ENCODE results near the gene C16orf87. TPM values are rescaled to one million over a fixed set of nuclear protein-coding genes. Genes with fewer than 3 reads are reported as not detected.

Gene C16orf87
- total RNA-seq, 3 donors from 2014 or later, result 19.5 to 24.8 (median 22.4) TPM

DNA sequence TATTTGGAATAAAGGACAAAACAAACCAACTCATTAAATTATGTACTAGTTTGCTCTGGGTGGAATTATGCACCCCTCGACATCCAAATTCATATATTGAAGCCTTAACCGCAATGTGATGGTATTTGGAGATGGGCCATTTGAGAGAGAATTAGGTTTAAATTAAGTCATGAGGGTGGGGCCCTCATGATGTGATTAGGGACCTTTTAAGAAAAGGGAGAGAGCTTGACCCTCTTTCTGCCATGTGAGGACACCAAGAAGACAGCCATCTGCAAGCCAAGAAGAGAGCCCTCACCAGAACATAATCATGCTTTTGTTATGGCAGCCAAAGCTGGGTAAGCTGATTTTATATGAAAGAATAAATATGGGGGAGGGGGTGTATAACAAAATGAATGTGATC, 2.0 kb downstream of the C16orf87 start:
- Mint-ChIP-seq H3K4me3 (peak overlapping the region; percentile 99), H3K27me3 (ENCODE audit: low read depth) (no peaks in the 10 kb centered on the region), H3K36me3 (ENCODE audit: insufficient read depth) (peaks cover 7% of the 10 kb centered on the region), H3K9me3 (peaks cover 3% of the 10 kb centered on the region), H3K4me1 (ENCODE audit: low read depth) (peaks cover 39% of the 10 kb centered on the region)
- no peak for ATAC-seq
- DNase-seq, result no peak

DNA sequence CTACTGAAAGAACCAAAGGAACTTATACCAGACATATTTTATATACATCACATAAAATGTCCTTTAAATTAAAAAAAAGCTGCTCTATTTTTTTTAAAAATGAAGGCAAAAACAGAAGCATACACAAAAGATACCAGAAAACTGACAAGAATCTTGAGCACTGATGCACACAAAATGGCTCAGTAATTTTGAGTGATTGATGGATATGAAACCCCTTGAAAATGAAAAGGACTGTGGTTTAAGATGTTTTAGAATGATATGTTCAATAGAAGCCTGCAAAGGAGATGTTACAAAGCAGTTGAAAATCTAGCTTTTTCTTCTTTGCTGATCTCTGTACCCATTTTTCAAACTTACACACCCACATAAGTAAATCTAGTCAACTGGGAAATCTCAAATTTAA, 2.7 kb downstream of the C16orf87 start:
- Mint-ChIP-seq H3K4me3 (peak overlapping the region; percentile 50), H3K4me1 (ENCODE audit: low read depth) (peaks cover 42% of the 10 kb centered on the region), H3K9me3 (peaks cover 3% of the 10 kb centered on the region), H3K36me3 (ENCODE audit: insufficient read depth) (peaks cover 10% of the 10 kb centered on the region), H3K27me3 (ENCODE audit: low read depth) (no peaks in the 10 kb centered on the region)
- ATAC-seq (no peak), DNase-seq (no peak)

DNA sequence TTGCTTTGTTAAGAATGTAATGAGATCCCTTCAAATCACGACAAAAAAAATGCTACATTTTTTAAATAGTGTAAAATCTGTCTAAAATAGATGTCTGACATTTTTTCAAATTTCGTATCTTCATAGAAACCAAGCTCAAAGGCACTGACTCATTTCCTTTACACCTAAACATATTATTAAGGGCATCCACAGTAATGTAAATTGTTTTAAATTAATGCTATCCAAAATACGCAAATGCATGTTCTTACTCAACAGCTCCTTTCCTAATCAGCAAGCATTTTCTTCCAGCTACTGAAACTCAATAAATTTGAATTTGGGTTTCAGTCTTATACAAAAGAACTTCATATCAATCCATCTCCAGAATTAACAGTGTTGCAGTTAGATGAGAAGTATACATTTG, 4.3 kb downstream of the C16orf87 start:
- peak overlapping the region; percentile 42 for H3K4me3 Mint-ChIP-seq
- H3K27me3 Mint-ChIP-seq (ENCODE audit: low read depth), result no peaks in the 10 kb centered on the region
- peaks cover 42% of the 10 kb centered on the region for H3K4me1 Mint-ChIP-seq (ENCODE audit: low read depth)
- DNase-seq, result no peak
- no peak for ATAC-seq
- peaks cover 10% of the 10 kb centered on the region for H3K36me3 Mint-ChIP-seq (ENCODE audit: insufficient read depth)
- peaks cover 3% of the 10 kb centered on the region for H3K9me3 Mint-ChIP-seq

DNA sequence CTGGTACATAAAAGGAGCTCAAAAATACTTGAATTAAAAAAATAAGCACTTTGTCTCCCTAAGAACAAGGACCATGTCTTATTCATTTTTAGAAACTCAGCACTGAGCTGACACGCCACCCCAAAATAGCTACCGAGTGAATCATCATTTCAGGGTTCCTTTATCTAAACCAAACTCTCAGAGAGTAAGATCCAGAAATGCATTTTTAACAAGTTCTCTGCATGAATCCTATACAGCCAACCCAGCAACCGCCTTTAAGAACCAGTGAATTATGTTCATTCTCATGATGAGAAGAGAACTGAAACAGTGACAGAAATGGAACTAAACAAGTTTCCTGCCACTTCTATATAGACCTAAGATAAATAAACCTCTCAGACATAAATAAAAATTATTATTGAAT, 8.7 kb downstream of the C16orf87 start:
- H3K27me3 Mint-ChIP-seq (ENCODE audit: low read depth), result no peaks in the 10 kb centered on the region
- DNase-seq (no peak), ATAC-seq (peak; percentile 90 to 95)
- peaks cover 13% of the 10 kb centered on the region for H3K36me3 Mint-ChIP-seq (ENCODE audit: insufficient read depth)
- H3K4me3 Mint-ChIP-seq, result no peak overlapping the region
- no peaks in the 10 kb centered on the region for H3K9me3 Mint-ChIP-seq
- H3K4me1 Mint-ChIP-seq (ENCODE audit: low read depth), result peaks cover 26% of the 10 kb centered on the region

DNA sequence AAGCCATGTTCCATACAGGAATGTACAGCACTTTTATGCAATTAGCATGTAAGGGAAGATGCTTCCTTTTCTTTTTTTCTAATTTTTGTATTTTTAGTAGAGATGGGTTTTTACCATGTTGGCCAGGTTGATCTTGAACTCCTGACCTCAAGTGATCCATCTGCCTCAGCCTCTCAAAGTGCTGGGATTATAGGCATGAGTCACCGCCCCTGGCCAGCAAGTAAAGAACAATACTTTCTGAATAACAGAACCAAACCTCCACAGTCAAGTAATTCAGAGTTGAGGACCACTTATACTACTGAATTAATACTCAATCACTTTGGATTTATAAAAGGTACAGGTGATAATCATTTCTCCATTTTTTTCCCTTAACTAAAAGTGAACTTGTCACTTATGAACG, 13.0 kb downstream of the C16orf87 start:
- Mint-ChIP-seq H3K4me1 (ENCODE audit: low read depth) (peaks cover 48% of the 10 kb centered on the region), H3K27me3 (ENCODE audit: low read depth) (no peaks in the 10 kb centered on the region), H3K9me3 (peaks cover 9% of the 10 kb centered on the region), H3K36me3 (ENCODE audit: insufficient read depth) (peaks cover 25% of the 10 kb centered on the region), H3K4me3 (no peak overlapping the region)
- no peak for DNase-seq
- no peak for ATAC-seq

DNA sequence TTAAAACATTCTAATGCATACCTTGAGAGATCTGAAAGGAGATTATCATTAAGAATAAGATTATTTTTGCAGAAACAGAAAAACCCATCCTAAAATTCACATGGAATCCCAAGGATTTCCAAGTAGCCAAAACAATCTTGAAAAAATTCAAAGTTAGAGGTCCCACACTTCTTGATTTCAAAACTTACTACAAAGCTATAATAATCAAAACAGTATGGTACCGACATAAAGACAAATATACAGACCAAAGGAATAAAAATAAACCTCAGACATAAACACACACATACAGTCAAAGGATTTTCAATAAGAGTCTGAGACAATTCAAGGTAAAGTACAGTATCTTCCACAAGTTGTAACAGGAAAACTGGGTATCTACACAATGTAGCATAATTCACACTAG, 16.2 kb downstream of the C16orf87 start:
- Mint-ChIP-seq H3K9me3 (peaks cover 9% of the 10 kb centered on the region), H3K36me3 (ENCODE audit: insufficient read depth) (peaks cover 29% of the 10 kb centered on the region), H3K4me3 (peak overlapping the region; percentile 14), H3K27me3 (ENCODE audit: low read depth) (no peaks in the 10 kb centered on the region), H3K4me1 (ENCODE audit: low read depth) (peaks cover 58% of the 10 kb centered on the region)
- no peak for DNase-seq
- ATAC-seq, result no peak

DNA sequence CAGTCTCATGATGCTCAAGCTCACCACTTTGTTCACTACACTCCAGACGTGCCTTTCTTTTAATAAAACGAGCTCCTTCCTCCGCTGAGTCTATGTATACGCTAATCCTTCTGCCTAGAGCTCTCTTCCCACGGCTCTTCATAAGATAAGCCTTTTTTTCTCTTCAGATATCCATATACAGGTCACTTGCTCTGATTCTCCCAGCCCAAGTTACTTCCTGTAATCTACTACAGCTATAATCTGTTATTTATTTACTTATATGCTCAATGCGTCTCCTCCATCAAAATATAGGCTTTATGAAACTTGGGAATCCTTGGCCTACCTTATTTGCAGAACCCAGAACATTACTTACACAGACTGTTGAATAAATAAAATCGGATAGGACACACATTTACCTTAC, 17.4 kb downstream of the C16orf87 start:
- DNase-seq (no peak), ATAC-seq (no peak)
- Mint-ChIP-seq H3K4me1 (ENCODE audit: low read depth) (peaks cover 54% of the 10 kb centered on the region), H3K27me3 (ENCODE audit: low read depth) (no peaks in the 10 kb centered on the region), H3K4me3 (no peak overlapping the region), H3K9me3 (peaks cover 9% of the 10 kb centered on the region), H3K36me3 (ENCODE audit: insufficient read depth) (peaks cover 26% of the 10 kb centered on the region)

DNA sequence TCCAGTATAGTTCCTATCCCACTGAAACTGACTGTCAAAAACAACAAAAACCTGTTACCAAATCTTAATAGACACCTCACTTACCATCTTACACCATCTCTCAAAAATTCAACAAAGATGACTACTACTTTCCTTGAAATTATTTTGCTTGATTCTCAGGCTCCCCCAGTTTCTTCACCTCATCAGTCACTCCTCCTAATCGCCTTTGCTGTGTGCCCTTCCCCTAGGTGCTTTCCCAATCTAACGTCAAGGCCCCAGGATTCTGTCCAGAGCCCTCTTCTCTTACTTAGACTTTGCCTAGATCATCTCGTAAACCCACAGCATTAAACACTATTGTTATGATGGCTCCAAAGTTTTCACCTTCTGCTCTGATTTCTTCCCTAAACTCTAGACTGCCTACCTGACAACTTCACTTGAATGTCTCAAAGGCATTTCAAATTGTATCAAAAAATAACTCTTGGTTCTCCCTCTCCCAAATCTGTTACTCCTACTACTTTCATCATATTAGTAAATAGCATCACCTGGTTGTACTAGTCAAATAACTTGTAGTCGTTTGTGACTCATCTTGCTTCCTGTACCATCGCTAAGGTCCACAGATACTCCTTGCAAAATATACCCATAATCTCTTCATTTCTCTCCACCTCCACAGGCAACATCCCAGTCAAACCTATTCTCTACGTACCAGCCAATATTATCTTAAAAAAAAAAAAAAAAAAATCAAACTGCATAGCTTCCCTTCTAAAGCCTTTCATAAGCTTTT, 18.0 kb downstream of the C16orf87 start:
- Mint-ChIP-seq H3K4me1 (ENCODE audit: low read depth) (peaks cover 54% of the 10 kb centered on the region), H3K9me3 (peaks cover 9% of the 10 kb centered on the region), H3K27me3 (ENCODE audit: low read depth) (no peaks in the 10 kb centered on the region), H3K4me3 (peak overlapping the region; percentile 2), H3K36me3 (ENCODE audit: insufficient read depth) (peaks cover 32% of the 10 kb centered on the region)
- ATAC-seq (peak; percentile 78 to 87), DNase-seq (no peak)

DNA sequence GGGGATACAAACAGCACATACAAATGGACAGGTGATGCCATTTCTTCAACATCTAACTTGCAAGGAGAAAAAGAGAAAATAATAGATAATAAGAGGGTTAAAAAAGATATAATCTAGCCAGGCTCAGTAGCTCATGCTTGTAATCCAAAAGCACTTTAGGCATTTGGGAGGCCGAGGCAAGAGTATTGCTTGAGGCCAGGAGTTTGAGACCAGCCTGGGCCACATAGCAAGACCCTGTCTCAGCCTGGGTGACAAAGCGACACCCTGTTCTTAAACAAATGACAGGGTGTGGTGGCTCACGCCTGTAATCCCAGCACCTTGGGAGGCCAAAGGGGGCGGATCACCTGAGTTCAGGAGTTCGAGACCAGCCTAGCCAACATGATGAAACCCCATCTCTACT, 19.3 kb downstream of the C16orf87 start:
- Mint-ChIP-seq H3K36me3 (ENCODE audit: insufficient read depth) (peaks cover 29% of the 10 kb centered on the region), H3K27me3 (ENCODE audit: low read depth) (no peaks in the 10 kb centered on the region), H3K4me3 (no peak overlapping the region), H3K4me1 (ENCODE audit: low read depth) (peaks cover 48% of the 10 kb centered on the region), H3K9me3 (peaks cover 9% of the 10 kb centered on the region)
- ATAC-seq, result no peak
- DNase-seq, result no peak

DNA sequence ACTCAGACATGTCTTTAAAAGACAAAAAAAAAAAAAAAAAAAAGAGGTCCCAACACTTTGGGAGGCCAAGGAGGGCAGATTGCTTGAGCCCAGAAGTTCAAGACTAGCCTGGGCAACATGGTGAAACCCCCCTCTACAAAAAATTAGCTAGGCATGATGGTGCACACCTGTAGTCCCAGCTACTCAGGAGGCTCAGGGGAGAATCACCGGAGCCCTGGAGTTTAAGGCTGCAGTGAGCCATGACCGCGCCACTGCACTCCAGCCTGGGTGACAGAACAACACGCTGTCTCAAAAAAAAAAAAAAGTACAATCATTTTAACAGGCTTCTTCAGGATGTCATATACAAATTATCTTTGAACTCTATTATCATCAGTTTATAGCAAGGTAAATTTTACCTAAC, 22.0 kb downstream of the C16orf87 start:
- peaks cover 4% of the 10 kb centered on the region for H3K9me3 Mint-ChIP-seq
- no peak for ATAC-seq
- DNase-seq, result no peak
- H3K27me3 Mint-ChIP-seq (ENCODE audit: low read depth), result no peaks in the 10 kb centered on the region
- no peak overlapping the region for H3K4me3 Mint-ChIP-seq
- H3K4me1 Mint-ChIP-seq (ENCODE audit: low read depth), result peaks cover 29% of the 10 kb centered on the region
- peaks cover 26% of the 10 kb centered on the region for H3K36me3 Mint-ChIP-seq (ENCODE audit: insufficient read depth)

DNA sequence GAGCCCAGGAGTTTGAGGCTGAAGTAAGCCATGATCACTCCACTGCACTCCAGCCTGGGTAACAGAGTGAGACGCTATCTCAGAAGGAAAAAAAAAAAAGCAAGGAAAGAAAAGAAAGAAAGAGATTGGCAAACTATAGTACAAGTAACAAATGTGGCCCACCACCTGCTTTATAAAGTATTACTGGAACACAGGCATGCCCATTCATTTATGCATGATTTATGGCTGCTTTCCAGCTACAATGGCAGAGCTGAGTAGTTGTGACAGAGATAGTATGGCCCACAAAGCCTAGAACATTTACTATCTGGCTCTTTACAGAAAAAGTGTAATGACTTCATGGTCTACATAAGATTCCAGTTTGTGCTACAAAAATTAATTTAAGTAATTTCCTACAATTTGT, 23.6 kb downstream of the C16orf87 start:
- Mint-ChIP-seq H3K27me3 (ENCODE audit: low read depth) (no peaks in the 10 kb centered on the region), H3K9me3 (no peaks in the 10 kb centered on the region), H3K4me3 (no peak overlapping the region), H3K4me1 (ENCODE audit: low read depth) (peaks cover 25% of the 10 kb centered on the region), H3K36me3 (ENCODE audit: insufficient read depth) (peaks cover 22% of the 10 kb centered on the region)
- ATAC-seq (no peak), DNase-seq (no peak)

DNA sequence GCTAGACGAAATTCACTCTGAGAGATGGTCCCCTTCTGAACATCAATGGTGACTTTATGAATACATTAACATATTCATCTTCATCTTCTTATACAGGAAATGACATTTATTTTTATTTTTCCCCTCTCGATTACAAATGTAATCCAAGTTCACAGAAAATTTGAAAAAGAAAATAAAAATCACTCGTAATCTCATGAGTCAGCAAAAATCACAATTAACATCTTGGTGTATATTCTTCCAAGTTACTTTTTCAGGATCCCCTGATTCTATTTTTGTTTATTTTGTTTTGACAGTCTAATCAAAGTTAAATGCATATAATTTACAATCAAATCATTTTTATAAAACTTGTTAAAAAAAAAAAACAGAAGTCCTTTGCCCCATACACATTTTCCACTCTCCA, 27.6 kb downstream of the C16orf87 start:
- H3K36me3 Mint-ChIP-seq (ENCODE audit: insufficient read depth), result peaks cover 26% of the 10 kb centered on the region
- H3K4me3 Mint-ChIP-seq, result no peak overlapping the region

DNA sequence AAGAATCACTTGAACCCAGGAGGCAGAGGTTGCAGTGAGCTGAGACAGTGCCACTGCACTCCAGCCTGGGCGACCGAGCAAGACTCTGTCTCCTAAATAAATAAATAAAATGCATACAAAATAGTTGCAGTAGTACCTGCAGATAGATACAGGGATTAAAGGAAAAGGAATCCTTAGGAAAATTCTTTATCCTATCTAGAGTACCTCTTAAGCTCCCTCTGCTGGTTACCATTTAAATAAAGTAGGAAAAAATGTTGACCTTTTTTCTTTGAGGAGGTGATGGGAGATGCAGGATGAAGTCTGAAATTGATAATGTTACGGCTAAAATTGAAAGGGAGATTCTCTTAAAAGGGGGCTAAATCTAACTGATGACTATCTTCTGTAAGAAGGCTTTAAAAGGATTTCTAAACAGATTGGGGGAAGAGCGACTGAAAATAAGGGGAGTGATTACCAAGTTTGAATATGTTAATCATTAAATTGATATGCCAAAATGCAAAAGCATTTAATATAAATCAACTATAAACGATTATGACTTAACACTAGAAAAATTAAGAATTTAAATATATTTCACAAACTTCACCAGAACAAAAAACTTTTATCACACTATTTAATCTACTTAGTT, 29.4 kb downstream of the C16orf87 start:
- Mint-ChIP-seq H3K36me3 (ENCODE audit: insufficient read depth) (peaks cover 24% of the 10 kb centered on the region), H3K27me3 (ENCODE audit: low read depth) (no peaks in the 10 kb centered on the region), H3K4me3 (no peak overlapping the region), H3K4me1 (ENCODE audit: low read depth) (peaks cover 18% of the 10 kb centered on the region), H3K9me3 (peaks cover 4% of the 10 kb centered on the region)
- DNase-seq, result no peak
- ATAC-seq, result no peak

More for the DNA sequence above, 27.6 kb downstream of the C16orf87 start:
- Mint-ChIP-seq H3K9me3 (no peaks in the 10 kb centered on the region), H3K4me1 (ENCODE audit: low read depth) (peaks cover 22% of the 10 kb centered on the region), H3K27me3 (ENCODE audit: low read depth) (no peaks in the 10 kb centered on the region)
- no peak for DNase-seq
- no peak for ATAC-seq

DNA sequence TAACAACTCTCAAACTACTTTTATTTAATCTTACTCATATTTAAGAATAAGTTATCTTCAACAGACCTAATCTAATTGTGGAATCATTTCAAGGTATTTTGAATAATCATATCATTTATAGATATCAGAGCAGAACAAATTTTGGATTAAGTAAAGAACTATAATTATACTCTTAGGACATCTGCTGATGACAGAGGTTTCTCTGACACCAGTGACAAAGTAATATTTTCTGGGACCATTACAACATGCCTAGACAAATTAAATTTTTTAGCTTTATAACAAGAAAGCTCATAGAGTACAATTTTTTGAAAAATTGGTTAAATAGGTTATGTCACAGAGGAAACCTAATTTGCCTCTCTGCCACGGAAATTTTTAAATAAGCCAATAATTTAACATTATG, 30.5 kb downstream of the C16orf87 start:
- no peak for ATAC-seq
- Mint-ChIP-seq H3K27me3 (ENCODE audit: low read depth) (no peaks in the 10 kb centered on the region), H3K4me3 (no peak overlapping the region), H3K9me3 (peaks cover 7% of the 10 kb centered on the region), H3K36me3 (ENCODE audit: insufficient read depth) (peaks cover 26% of the 10 kb centered on the region), H3K4me1 (ENCODE audit: low read depth) (peaks cover 18% of the 10 kb centered on the region)
- no peak for DNase-seq

DNA sequence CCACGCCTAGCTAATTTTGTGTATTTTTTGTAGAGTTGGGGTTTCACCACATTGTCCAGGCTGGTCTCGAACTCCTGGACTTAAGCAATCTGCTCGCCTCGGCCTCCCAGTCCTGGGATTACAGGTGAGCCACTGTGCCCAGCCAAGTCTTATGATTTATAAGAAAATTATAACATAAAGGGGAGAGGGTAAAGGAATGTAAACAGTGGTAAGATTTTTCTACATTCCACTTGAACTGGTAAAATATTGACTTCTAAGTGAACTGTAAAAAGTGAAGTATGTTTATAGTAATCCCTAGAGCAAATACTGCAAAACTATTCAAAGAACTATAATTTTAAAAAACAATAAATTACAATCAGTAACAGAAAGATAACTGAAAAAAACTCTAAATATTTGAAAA, 33.5 kb downstream of the C16orf87 start:
- Mint-ChIP-seq H3K27me3 (ENCODE audit: low read depth) (no peaks in the 10 kb centered on the region), H3K36me3 (ENCODE audit: insufficient read depth) (peaks cover 29% of the 10 kb centered on the region), H3K9me3 (peaks cover 22% of the 10 kb centered on the region), H3K4me1 (ENCODE audit: low read depth) (peaks cover 2% of the 10 kb centered on the region), H3K4me3 (no peak overlapping the region)
- no peak for DNase-seq
- no peak for ATAC-seq

All from activated T-cell treated with anti-CD3 and anti-CD28 coated beads, Interleukin-2, amount 50 U/mL, for 4 hours (primary cell).